SU-DHL-6 (cell line): Measurements from ENCODE around the gene GNAI2.

Source experiments
- EZH2phosphoT487 ChIP-seq: fragments of 200-600 bp; sonication (generic), shearing (Covaris generic); conservative IDR thresholded peaks from 2 replicates; pipeline ENCODE4 v1.6.1; 2018; ENCODE audit warnings: mild to moderate bottlenecking, antibody characterized with exemption, low read length, moderate library complexity, mixed read lengths
- TF ChIP-seq, protein P1 (sequence below): fragments of 200-600 bp; sonication (generic); IDR thresholded peaks from one replicate; pipeline ENCODE4 v1.5.1; 2017; ENCODE audit warnings: antibody characterized with exemption, mild to moderate bottlenecking, low read length, moderate library complexity; ENCODE audit not compliant: insufficient read depth, poor library complexity, severe bottlenecking

GRCh38 chr3:50298836-50299637 is 63.0 kb downstream of the GNAI2 start, which contains the start of the genes HYAL3 and NAA80:
- TF ChIP-seq, protein P1, sequence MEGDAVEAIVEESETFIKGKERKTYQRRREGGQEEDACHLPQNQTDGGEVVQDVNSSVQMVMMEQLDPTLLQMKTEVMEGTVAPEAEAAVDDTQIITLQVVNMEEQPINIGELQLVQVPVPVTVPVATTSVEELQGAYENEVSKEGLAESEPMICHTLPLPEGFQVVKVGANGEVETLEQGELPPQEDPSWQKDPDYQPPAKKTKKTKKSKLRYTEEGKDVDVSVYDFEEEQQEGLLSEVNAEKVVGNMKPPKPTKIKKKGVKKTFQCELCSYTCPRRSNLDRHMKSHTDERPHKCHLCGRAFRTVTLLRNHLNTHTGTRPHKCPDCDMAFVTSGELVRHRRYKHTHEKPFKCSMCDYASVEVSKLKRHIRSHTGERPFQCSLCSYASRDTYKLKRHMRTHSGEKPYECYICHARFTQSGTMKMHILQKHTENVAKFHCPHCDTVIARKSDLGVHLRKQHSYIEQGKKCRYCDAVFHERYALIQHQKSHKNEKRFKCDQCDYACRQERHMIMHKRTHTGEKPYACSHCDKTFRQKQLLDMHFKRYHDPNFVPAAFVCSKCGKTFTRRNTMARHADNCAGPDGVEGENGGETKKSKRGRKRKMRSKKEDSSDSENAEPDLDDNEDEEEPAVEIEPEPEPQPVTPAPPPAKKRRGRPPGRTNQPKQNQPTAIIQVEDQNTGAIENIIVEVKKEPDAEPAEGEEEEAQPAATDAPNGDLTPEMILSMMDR: peak; percentile 18
- no peak for TF ChIP-seq EZH2phosphoT487
